GM11168 (cell line): Measurements from ENCODE around the gene MMP21.

Experiments used
- in situ Hi-C: fragments of 300-500 bp; cut with MboI; formaldehyde crosslinking; loops from one replicate; pipeline ENCODE4 v1.12.0; 2022; ENCODE audit warnings: low sequenced_read_pairs; ENCODE audit not compliant: unreplicated experiment

MMP21 gene

GRCh38 chr10:125719173-125720001, 56.2 kb downstream of the MMP21 start, which contains the start of gene EDRF1:
Gene EDRF1 (plus strand): TSS chr10:125719709. CDS start chr10:125719808, 99 bp downstream.
- in situ Hi-C loops, result loop anchor here (25.0 kb wide), 1 partner anchor 707 kb away; no protein-coding TSS in a partner anchor
